GM23338 (cell line): ENCODE results near the gene ACSF3. TPM values are rescaled to one million over a fixed set of nuclear protein-coding genes. Genes with fewer than 3 reads are reported as not detected.

Experiments
- ATAC-seq: fragments of 200-7000 bp; cut with Tn5 transposase; 3 replicates; pipeline ENCODE4 v1.9.1; 2020
- DNase-seq: peaks from one replicate; pipeline ENCODE4 v3.0.0-alpha.2; 2015; ENCODE audit warnings: low spot score
- H2AFZ ChIP-seq: fragments of 200-600 bp; sonication (generic); 2 replicates; pipeline ENCODE4 v1.8.0; 2016; ENCODE audit warnings: antibody characterized with exemption, mild to moderate bottlenecking, moderate library complexity
- H3F3A ChIP-seq: fragments of 200-600 bp; sonication (generic); replicated peaks from 2 replicates; pipeline ENCODE4 v1.8.0; 2017; ENCODE audit warnings: antibody characterized with exemption, mixed run types, low read depth
- H3K27ac ChIP-seq: fragments of 200-600 bp; sonication (generic); 2 replicates; pipeline ENCODE4 v1.6.1; 2016; ENCODE audit warnings: low read depth
- H3K27me3 ChIP-seq: fragments of 200-600 bp; sonication (generic); 2 replicates; pipeline ENCODE4 v1.8.0; 2016; ENCODE audit warnings: mild to moderate bottlenecking, mixed run types, moderate library complexity; ENCODE audit not compliant: insufficient read depth
- H3K36me3 ChIP-seq: fragments of 200-600 bp; sonication (generic); 2 replicates; pipeline ENCODE4 v1.8.0; 2016; ENCODE audit warnings: mild to moderate bottlenecking; ENCODE audit not compliant: insufficient read depth
- H3K4me1 ChIP-seq: fragments of 200-600 bp; sonication (generic); 2 replicates; pipeline ENCODE4 v1.8.0; 2016; ENCODE audit warnings: mild to moderate bottlenecking, moderate library complexity; ENCODE audit not compliant: insufficient read depth
- H3K4me2 ChIP-seq: fragments of 200-600 bp; sonication (generic); 2 replicates; pipeline ENCODE4 v1.7.1; 2017; ENCODE audit warnings: mixed run types
- H3K4me3 ChIP-seq: fragments of 200-600 bp; sonication (generic); 2 replicates; pipeline ENCODE4 v1.6.1; 2016; ENCODE audit warnings: mixed run types
- H3K79me2 ChIP-seq: fragments of 200-600 bp; sonication (generic); replicated peaks from 2 replicates; pipeline ENCODE4 v1.8.0; 2017; ENCODE audit warnings: mild to moderate bottlenecking; ENCODE audit not compliant: insufficient read depth
- H3K9me2 ChIP-seq: fragments of 200-600 bp; sonication (generic); 2 replicates; pipeline ENCODE4 v1.8.0; 2017; ENCODE audit not compliant: insufficient read depth
- H4K20me1 ChIP-seq: fragments of 200-600 bp; sonication (generic); replicated peaks from 2 replicates; pipeline ENCODE4 v1.8.0; 2017; ENCODE audit warnings: mild to moderate bottlenecking; ENCODE audit not compliant: insufficient read depth
- H3K27ac Mint-ChIP-seq: 2 replicates; pipeline ENCODE4 v1.8.0; 2020; ENCODE audit warnings: inconsistent platforms, mild to moderate bottlenecking, moderate library complexity, mixed read lengths
- H3K27me3 Mint-ChIP-seq: 3 replicates; pipeline ENCODE4 v1.8.0; 2022; ENCODE audit warnings: low read depth, mild to moderate bottlenecking, moderate library complexity, mixed read lengths, inconsistent platforms; ENCODE audit not compliant: insufficient read depth, poor library complexity
- H3K36me3 Mint-ChIP-seq: 3 replicates; pipeline ENCODE4 v1.8.0; 2021; ENCODE audit warnings: low read depth, mild to moderate bottlenecking, inconsistent platforms, moderate library complexity, mixed read lengths
- H3K4me1 Mint-ChIP-seq: 3 replicates; pipeline ENCODE4 v1.8.0; 2020; ENCODE audit warnings: mild to moderate bottlenecking, inconsistent platforms, mixed read lengths
- H3K4me3 Mint-ChIP-seq: 3 replicates; pipeline ENCODE4 v1.8.0; 2021; ENCODE audit warnings: moderate library complexity, mild to moderate bottlenecking, inconsistent platforms, mixed read lengths
- H3K9me3 Mint-ChIP-seq: 3 replicates; pipeline ENCODE4 v1.8.0; 2020; ENCODE audit warnings: moderate library complexity, mild to moderate bottlenecking, inconsistent platforms, mixed read lengths
- CREB1 ChIP-seq: fragments of 250-450 bp; sonication (Bioruptor Pico); IDR thresholded peaks from 2 replicates; pipeline ENCODE4 v1.5.0; 2020; ENCODE audit warnings: low read depth, mild to moderate bottlenecking, moderate library complexity
- CTCF ChIP-seq, 2 experiments: fragments of 200-600 bp in 1 of 2; sonication (generic) in 1 of 2; conservative IDR thresholded peaks; 2 replicates each; pipeline versions ENCODE4 v1.5.1 to v1.6.1; 2016 to 2017; ENCODE audit warnings: antibody characterized with exemption in 2 of 2, low read depth in 2 of 2, mild to moderate bottlenecking in 2 of 2, moderate library complexity in 1 of 2
- ETS1 ChIP-seq: IDR thresholded peaks from 2 replicates; pipeline ENCODE4 v1.6.1; 2016; ENCODE audit warnings: antibody characterized with exemption
- EZH2 ChIP-seq: fragments of 200-600 bp; sonication (generic); IDR thresholded peaks from one replicate; pipeline ENCODE4 v1.8.0; 2017; ENCODE audit warnings: antibody characterized with exemption, mild to moderate bottlenecking, low read depth; ENCODE audit not compliant: unreplicated experiment
- EZH2phosphoT487 ChIP-seq: fragments of 200-600 bp; sonication (generic); IDR thresholded peaks from one replicate; pipeline ENCODE4 v1.8.1; 2018; ENCODE audit warnings: antibody characterized with exemption; ENCODE audit not compliant: unreplicated experiment
- JUNB ChIP-seq: IDR thresholded peaks from one replicate; pipeline ENCODE4 v1.6.1; 2016; ENCODE audit warnings: antibody characterized with exemption; ENCODE audit not compliant: unreplicated experiment
- NANOG ChIP-seq: IDR thresholded peaks from 2 replicates; pipeline ENCODE4 v1.6.1; 2016; ENCODE audit warnings: antibody characterized with exemption, borderline replicate concordance
- POLR2AphosphoS5 ChIP-seq: IDR thresholded peaks from 2 replicates; pipeline ENCODE4 v1.6.1; 2016; ENCODE audit warnings: antibody characterized with exemption, low read depth
- STAT1 ChIP-seq: IDR thresholded peaks from one replicate; pipeline ENCODE4 v1.6.1; 2016; ENCODE audit warnings: antibody characterized with exemption; ENCODE audit not compliant: unreplicated experiment
- ZNF114 ChIP-seq: fragments of 250-450 bp; sonication (Bioruptor Pico); IDR thresholded peaks from 2 replicates; pipeline ENCODE4 v1.5.0; 2020; ENCODE audit warnings: mild to moderate bottlenecking, moderate library complexity
- ZNF331 ChIP-seq: fragments of 250-450 bp; sonication (Bioruptor Pico); IDR thresholded peaks from 2 replicates; pipeline ENCODE4 v1.5.0; 2020; ENCODE audit warnings: low read depth, mild to moderate bottlenecking, moderate library complexity
- ZNF462 ChIP-seq: fragments of 250-450 bp; sonication (Bioruptor Pico); IDR thresholded peaks from 2 replicates; pipeline ENCODE4 v1.5.0; 2020; ENCODE audit warnings: mild to moderate bottlenecking, moderate library complexity
- polyA plus RNA-seq: library from polyadenylated mRNA; unstranded; fragments of >200 nt; fragmentation: Nextera tagmentation; extraction: Ambion mirVana; gene quantifications from 2 replicates; pipeline ENCODE4 v1.2.1, GENCODE V29; 2016
- total RNA-seq: library from RNA; depleted of rRNA; stranded (reverse); fragments of >200 nt; shearing (Covaris generic); gene quantifications from 2 replicates; pipeline ENCODE4 v1.2.3, GENCODE V29; 2014
- TF ChIP-seq, protein P1 (sequence below): IDR thresholded peaks from one replicate; pipeline ENCODE4 v1.6.1; 2018; ENCODE audit warnings: antibody characterized with exemption; ENCODE audit not compliant: unreplicated experiment

ACSF3 gene
- total and polyA plus RNA-seq, 2 experiments from 2014 or later, result 12.8 to 23.1 TPM

DNA sequence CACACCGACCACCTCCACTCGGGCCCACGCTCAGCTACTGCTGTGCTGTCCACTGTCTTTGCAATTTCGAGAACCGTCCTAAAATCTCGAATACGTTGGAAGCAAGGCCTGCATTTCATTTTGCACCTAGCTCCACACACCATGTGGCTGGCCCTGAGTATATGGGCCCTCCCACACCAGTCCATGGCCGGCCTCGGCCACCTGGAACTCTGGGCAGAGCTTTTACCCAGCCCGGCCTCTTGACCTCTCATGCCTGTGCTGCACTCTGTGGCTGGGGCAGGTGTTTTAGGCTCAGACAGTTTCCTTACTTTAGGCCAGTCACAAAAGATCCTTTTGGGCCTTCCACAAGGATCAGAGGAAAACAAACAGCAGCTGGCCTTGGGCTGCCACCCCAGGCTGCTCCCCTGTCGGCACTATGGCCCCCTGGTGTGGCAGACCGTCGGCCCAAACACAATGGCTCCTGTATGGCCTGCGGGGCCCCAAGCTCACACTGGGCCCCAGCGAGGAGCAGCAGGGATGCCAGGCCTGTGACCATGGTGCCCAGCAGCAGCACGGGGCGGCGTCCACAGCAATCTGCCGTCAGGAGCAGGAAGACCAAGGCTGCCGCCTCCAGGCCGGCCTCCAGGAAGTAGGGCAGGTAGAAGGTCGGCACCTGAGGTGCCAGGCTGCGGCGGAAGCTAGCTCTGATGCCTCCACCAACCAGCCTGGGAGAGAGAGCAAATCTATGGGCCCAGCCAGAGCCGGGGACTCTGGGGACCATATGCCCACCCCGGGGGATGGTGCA, 104.2 kb downstream of the ACSF3 start:
- peaks cover 25% of the 10 kb centered on the region for H3K27me3 Mint-ChIP-seq
- no peak overlapping the region for H3K27ac Mint-ChIP-seq
- Histone ChIP-seq H3K36me3 (no peaks in the 10 kb centered on the region), H4K20me1 (no peaks in the 10 kb centered on the region), H3K79me2 (no peaks in the 10 kb centered on the region), H2AFZ (no peak overlapping the region), H3K27me3 (peaks cover 20% of the 10 kb centered on the region), H3K4me3 (no peak overlapping the region), H3K4me2 (no peak overlapping the region), H3F3A (0 out of 2 replicates have a peak, but pooled peaks cover 3% of the 10 kb centered on the region), H3K9me2 (no peaks in the 10 kb centered on the region), H3K4me1 (peaks cover 7% of the 10 kb centered on the region; the same call in 1 of the 2 replicates), H3K27ac (no peak overlapping the region)
- no peak overlapping the region for H3K4me3 Mint-ChIP-seq
- no peak for DNase-seq
- peaks cover 5% of the 10 kb centered on the region; the same call in 2 of the 3 replicates for H3K4me1 Mint-ChIP-seq
- peaks cover 3% of the 10 kb centered on the region; the same call in 2 of the 3 replicates for H3K9me3 Mint-ChIP-seq
- peaks cover 2% of the 10 kb centered on the region; the same call in 1 of the 3 replicates for H3K36me3 Mint-ChIP-seq
- ATAC-seq, result no peak
- TF ChIP-seq CREB1 (CRISPR knock-in tag), result no peak
- no peak for TF ChIP-seq NANOG
- TF ChIP-seq, protein P1, sequence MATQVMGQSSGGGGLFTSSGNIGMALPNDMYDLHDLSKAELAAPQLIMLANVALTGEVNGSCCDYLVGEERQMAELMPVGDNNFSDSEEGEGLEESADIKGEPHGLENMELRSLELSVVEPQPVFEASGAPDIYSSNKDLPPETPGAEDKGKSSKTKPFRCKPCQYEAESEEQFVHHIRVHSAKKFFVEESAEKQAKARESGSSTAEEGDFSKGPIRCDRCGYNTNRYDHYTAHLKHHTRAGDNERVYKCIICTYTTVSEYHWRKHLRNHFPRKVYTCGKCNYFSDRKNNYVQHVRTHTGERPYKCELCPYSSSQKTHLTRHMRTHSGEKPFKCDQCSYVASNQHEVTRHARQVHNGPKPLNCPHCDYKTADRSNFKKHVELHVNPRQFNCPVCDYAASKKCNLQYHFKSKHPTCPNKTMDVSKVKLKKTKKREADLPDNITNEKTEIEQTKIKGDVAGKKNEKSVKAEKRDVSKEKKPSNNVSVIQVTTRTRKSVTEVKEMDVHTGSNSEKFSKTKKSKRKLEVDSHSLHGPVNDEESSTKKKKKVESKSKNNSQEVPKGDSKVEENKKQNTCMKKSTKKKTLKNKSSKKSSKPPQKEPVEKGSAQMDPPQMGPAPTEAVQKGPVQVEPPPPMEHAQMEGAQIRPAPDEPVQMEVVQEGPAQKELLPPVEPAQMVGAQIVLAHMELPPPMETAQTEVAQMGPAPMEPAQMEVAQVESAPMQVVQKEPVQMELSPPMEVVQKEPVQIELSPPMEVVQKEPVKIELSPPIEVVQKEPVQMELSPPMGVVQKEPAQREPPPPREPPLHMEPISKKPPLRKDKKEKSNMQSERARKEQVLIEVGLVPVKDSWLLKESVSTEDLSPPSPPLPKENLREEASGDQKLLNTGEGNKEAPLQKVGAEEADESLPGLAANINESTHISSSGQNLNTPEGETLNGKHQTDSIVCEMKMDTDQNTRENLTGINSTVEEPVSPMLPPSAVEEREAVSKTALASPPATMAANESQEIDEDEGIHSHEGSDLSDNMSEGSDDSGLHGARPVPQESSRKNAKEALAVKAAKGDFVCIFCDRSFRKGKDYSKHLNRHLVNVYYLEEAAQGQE, result no peak
- TF ChIP-seq ZNF114, result no peak
- TF ChIP-seq POLR2AphosphoS5, result no peak
- no peak for TF ChIP-seq EZH2phosphoT487
- TF ChIP-seq ETS1, result no peak
- no peak for TF ChIP-seq ZNF462 (CRISPR knock-in tag)
- TF ChIP-seq CTCF (conservative IDR thresholded peaks at IDR 0.05; ENCODE audit: low read depth in 2 of 2), result no peak
- TF ChIP-seq EZH2, result no peak
- no peak for TF ChIP-seq JUNB
- TF ChIP-seq STAT1, result no peak
- TF ChIP-seq ZNF331, result no peak
